GM19397 (cell line): ENCODE data around the gene SPOCK2.
"Not testable (repeated sequence)": the region's sequence is repeated elsewhere in the genome, so short reads cannot be mapped to it uniquely, and the experiment has no call there.

Source experiments
- ATAC-seq: cut with Tn5 transposase; IDR thresholded peaks from one replicate; pipeline ENCODE4 v1.9.1; 2021; ENCODE audit warnings: mild to moderate bottlenecking, moderate library complexity; ENCODE audit not compliant: unreplicated experiment

SPOCK2 gene

GRCh38 chr10:72108830-72109635, 20.7 kb upstream of the SPOCK2 start:
- ATAC-seq: no peak

- ATAC-seq: not testable (repeated sequence)
Observed at GRCh38 chr10:72108004-72108370, 19.6 kb upstream of the SPOCK2 start.

GRCh38 chr10:72107325-72108003, 19.1 kb upstream of the SPOCK2 start:
- no peak for ATAC-seq

- ATAC-seq: no peak
Observed at GRCh38 chr10:72106896-72107295, 18.5 kb upstream of the SPOCK2 start.

- ATAC-seq: no peak
Observed at GRCh38 chr10:72106154-72106849, 18.0 kb upstream of the SPOCK2 start.

- no peak for ATAC-seq
Observed at GRCh38 chr10:72105710-72106109, 17.4 kb upstream of the SPOCK2 start.

- ATAC-seq: no peak
Observed at GRCh38 chr10:72105098-72105475, 16.7 kb upstream of the SPOCK2 start.

- ATAC-seq: no peak
Observed at GRCh38 chr10:72104472-72105097, 16.2 kb upstream of the SPOCK2 start.

GRCh38 chr10:72099600-72099921, 11.2 kb upstream of the SPOCK2 start:
- ATAC-seq: no peak

GRCh38 chr10:72098836-72099599, 10.7 kb upstream of the SPOCK2 start:
- no peak for ATAC-seq

GRCh38 chr10:72098301-72098835, 10.0 kb upstream of the SPOCK2 start:
- no peak for ATAC-seq

- ATAC-seq: no peak
Observed at GRCh38 chr10:72097448-72098300, 9.3 kb upstream of the SPOCK2 start.

- ATAC-seq: no peak
Observed at GRCh38 chr10:72096115-72097000, 8.0 kb upstream of the SPOCK2 start.

- ATAC-seq: no peak
Observed at GRCh38 chr10:72095195-72095594, 6.8 kb upstream of the SPOCK2 start.

GRCh38 chr10:72094574-72094973, 6.2 kb upstream of the SPOCK2 start:
- no peak for ATAC-seq

- ATAC-seq: no peak
Observed at GRCh38 chr10:72093450-72093849, 5.1 kb upstream of the SPOCK2 start.

- ATAC-seq: no peak
Observed at GRCh38 chr10:72092987-72093386, 4.6 kb upstream of the SPOCK2 start.

- ATAC-seq: no peak
Observed at GRCh38 chr10:72092171-72092924, 4.0 kb upstream of the SPOCK2 start.
